DMS114 treated with DMSO at 0.1 percent for 48 hours (cell line): ENCODE measurements around the gene SEC31A.
"Not testable (repeated sequence)": the region's sequence is repeated elsewhere in the genome, so short reads cannot be mapped to it uniquely, and the experiment has no call there.

Experiments
- DNase-seq: peaks from one replicate; lab custom pipeline; 2025; ENCODE audit not compliant: unreplicated experiment; lab: John Stamatoyannopoulos, UW

The SEC31A gene

GRCh38 chr4:82890901-82891706 is at the start of gene SEC31A:
SEC31A (minus strand) TSS chr4:82891153; CDS start chr4:82881936, 9,217 bp downstream.
- peak; percentile 80 for DNase-seq

- no peak for DNase-seq
Observed at GRCh38 chr4:82939414-82939813, 48.5 kb upstream of the SEC31A start.

GRCh38 chr4:82934441-82934840 is 43.5 kb upstream of the SEC31A start:
- DNase-seq, result no peak

GRCh38 chr4:82930848-82931755 is 40.1 kb upstream of the SEC31A start:
- no peak for DNase-seq

- no peak for DNase-seq
Observed at GRCh38 chr4:82921795-82922194, 30.8 kb upstream of the SEC31A start.

GRCh38 chr4:82919386-82919785 is 28.4 kb upstream of the SEC31A start:
- DNase-seq, result no peak

- no peak for DNase-seq
Observed at GRCh38 chr4:82918091-82918490, 27.1 kb upstream of the SEC31A start.

- not testable (repeated sequence) for DNase-seq
Observed at GRCh38 chr4:82913968-82914367, 23.0 kb upstream of the SEC31A start.

GRCh38 chr4:82913305-82913704 is 22.4 kb upstream of the SEC31A start:
- no peak for DNase-seq

- no peak for DNase-seq
Observed at GRCh38 chr4:82909326-82909725, 18.4 kb upstream of the SEC31A start.

GRCh38 chr4:82906469-82906868 is 15.5 kb upstream of the SEC31A start:
- DNase-seq, result no peak

- no peak for DNase-seq
Observed at GRCh38 chr4:82905205-82905604, 14.3 kb upstream of the SEC31A start.

GRCh38 chr4:82903737-82904136 is 12.8 kb upstream of the SEC31A start:
- no peak for DNase-seq

GRCh38 chr4:82901183-82901718 is 10.3 kb upstream of the SEC31A start:
- no peak for DNase-seq

GRCh38 chr4:82900411-82901182 is 9.6 kb upstream of the SEC31A start, which contains the start of gene THAP9:
THAP9 (plus strand) TSS chr4:82900735; CDS start chr4:82900803, 68 bp downstream.
- DNase-seq, result peak; percentile 91

GRCh38 chr4:82900066-82900410 is 9.1 kb upstream of the SEC31A start:
- peak; percentile 46 for DNase-seq

- no peak for DNase-seq
Observed at GRCh38 chr4:82899374-82900065, 8.6 kb upstream of the SEC31A start.

- DNase-seq, result peak; percentile 18
Observed at GRCh38 chr4:82898322-82899243, 7.6 kb upstream of the SEC31A start.

GRCh38 chr4:82896755-82897154 is 5.8 kb upstream of the SEC31A start:
- no peak for DNase-seq
